Panc1 (cell line): Measurements from ENCODE around the gene MEF2A. TPM values are rescaled to one million over a fixed set of nuclear protein-coding genes. Genes with fewer than 3 reads are reported as not detected.

Experiments used
- ATAC-seq: fragments of 200-7000 bp; cut with Tn5 transposase; 2 replicates; pipeline ENCODE4 v1.9.1; 2020; ENCODE audit warnings: mild to moderate bottlenecking, moderate library complexity
- BruUV-seq: library from RNA; stranded (reverse); fragments of 400-500 nt; replicated peaks from 2 replicates; lab custom pipeline; 2021; lab: Mats Ljungman, UMichigan
- CTCF ChIA-PET: fragments of 300-600 bp; sonication (Branson Sonifier 250); formaldehyde crosslinking; loops from one replicate; lab custom pipeline; 2022; ENCODE audit warnings: antibody characterized with exemption; lab: Charles Lee
- POLR2A ChIA-PET: fragments of 300-600 bp; sonication (Branson Sonifier 250); formaldehyde crosslinking; loops from one replicate; lab custom pipeline; 2022; ENCODE audit warnings: antibody characterized with exemption; lab: Charles Lee
- DNase-seq: peaks from one replicate; pipeline ENCODE4 v3.0.0-alpha.2; 2010; ENCODE audit warnings: low read depth, low spot score
- H3K27ac ChIP-seq: 2 replicates; pipeline ENCODE4 v1.5.1; 2011; ENCODE audit warnings: mild to moderate bottlenecking, low read length, inconsistent platforms
- H3K27me3 ChIP-seq: fragments of 200-500 bp; sonication (Bioruptor generic); 2 replicates; pipeline ENCODE4 v1.6.0; 2014; ENCODE audit warnings: low read length, inconsistent platforms; ENCODE audit not compliant: control insufficient read depth, insufficient read depth
- H3K36me3 ChIP-seq: fragments of 200-500 bp; sonication (Bioruptor generic); 2 replicates; pipeline ENCODE4 v1.5.1; 2014; ENCODE audit warnings: inconsistent platforms, mild to moderate bottlenecking, low read length, moderate library complexity; ENCODE audit not compliant: control insufficient read depth, insufficient read depth
- H3K4me1 ChIP-seq: 2 replicates; pipeline ENCODE4 v1.5.1; 2011; ENCODE audit warnings: inconsistent platforms, mild to moderate bottlenecking, low read length, moderate library complexity; ENCODE audit not compliant: control insufficient read depth, insufficient read depth
- H3K4me3 ChIP-seq, 2 experiments: 2 replicates each; pipeline ENCODE4 v1.5.1; 2011 to 2012; ENCODE audit warnings: low read depth in 2 of 2, low read length in 2 of 2, mild to moderate bottlenecking in 2 of 2, inconsistent platforms in 1 of 2, moderate library complexity in 1 of 2
- H3K9me3 ChIP-seq: fragments of 200-500 bp; sonication (Bioruptor generic); 2 replicates; pipeline ENCODE4 v1.5.1; 2014; ENCODE audit warnings: low read depth, mild to moderate bottlenecking, inconsistent platforms, low read length, moderate library complexity; ENCODE audit not compliant: control insufficient read depth, insufficient read depth
- CTCF ChIP-seq: fragments of 450-650 bp; IDR thresholded peaks from 2 replicates; pipeline ENCODE4 v1.5.1; 2017; ENCODE audit warnings: mild to moderate bottlenecking
- POLR2AphosphoS5 ChIP-seq: IDR thresholded peaks from 2 replicates; pipeline ENCODE4 v1.6.1; 2012; ENCODE audit warnings: mild to moderate bottlenecking, low read depth, low read length, moderate library complexity
- SIN3A ChIP-seq: IDR thresholded peaks from 2 replicates; pipeline ENCODE4 v1.6.1; 2012; ENCODE audit warnings: low read depth, mild to moderate bottlenecking, low read length, moderate library complexity, borderline replicate concordance; ENCODE audit not compliant: insufficient read depth
- TCF7L2 ChIP-seq: IDR thresholded peaks from 2 replicates; pipeline ENCODE4 v1.6.1; 2011; ENCODE audit warnings: mild to moderate bottlenecking, low read depth, low read length, inconsistent platforms
- in situ Hi-C: cut with HindIII; loops from 2 replicates; pipeline ENCODE4 v1.10.0; 2016; ENCODE audit warnings: low sequenced_read_pairs, low pct_unique_long_range_greater_than_20kb
- intact Hi-C: fragments of 100-400 bp; cut with micrococcal nuclease; formaldehyde crosslinking; loops from one replicate; pipeline ENCODE4 v1.10.0; 2022; ENCODE audit not compliant: unreplicated experiment
- total RNA-seq: library from RNA; stranded (reverse); gene quantifications from one replicate; pipeline ENCODE4 v1.2.1, GENCODE V29; 2021; ENCODE audit not compliant: unreplicated experiment
- TF ChIP-seq, protein P1 (sequence below), 2 experiments: IDR thresholded peaks; 2 replicates each; pipeline ENCODE4 v1.6.1; 2011 to 2012; ENCODE audit warnings: low read depth in 2 of 2, control low read depth in 1 of 2, low read length in 1 of 2, mild to moderate bottlenecking in 1 of 2, moderate library complexity in 1 of 2; ENCODE audit not compliant: insufficient read depth in 1 of 2

The MEF2A gene
- total RNA-seq, 1 experiment from 2014 or later: 31.1 TPM

DNA sequence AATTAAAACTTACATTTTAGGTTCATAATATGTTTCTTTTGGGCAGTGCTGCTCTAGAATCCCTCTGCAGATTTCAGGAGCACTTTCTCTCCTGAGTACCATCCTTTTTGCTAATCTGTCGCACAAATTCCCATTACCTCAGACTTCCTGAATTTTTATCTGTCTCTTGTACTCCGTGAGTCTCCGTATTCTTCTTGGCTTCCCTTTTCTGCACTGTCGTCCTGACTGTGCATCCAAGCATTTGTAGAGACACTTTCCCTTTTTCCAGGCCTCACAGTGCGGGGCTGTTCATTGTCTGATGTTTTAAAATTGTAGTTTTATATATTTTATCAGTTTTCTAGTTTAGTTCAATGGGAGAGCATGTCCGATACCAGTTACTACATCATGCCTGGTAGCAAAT, 27.3 kb downstream of the MEF2A start:
- BruUV-seq: no TSS peak
- Histone ChIP-seq H3K27ac (no peak overlapping the region), H3K9me3 (peaks cover 46% of the 10 kb centered on the region; the same call in 1 of the 2 replicates), H3K36me3 (no peaks in the 10 kb centered on the region), H3K27me3 (no peaks in the 10 kb centered on the region), H3K4me1 (no peaks in the 10 kb centered on the region), H3K4me3 (no peak overlapping the region)
- ChIA-PET POLR2A (no interaction called here), CTCF (no interaction called here)
- TF ChIP-seq CTCF (no peak), POLR2AphosphoS5 (no peak), SIN3A (no peak), TCF7L2 (no peak)
- TF ChIP-seq, protein P1, sequence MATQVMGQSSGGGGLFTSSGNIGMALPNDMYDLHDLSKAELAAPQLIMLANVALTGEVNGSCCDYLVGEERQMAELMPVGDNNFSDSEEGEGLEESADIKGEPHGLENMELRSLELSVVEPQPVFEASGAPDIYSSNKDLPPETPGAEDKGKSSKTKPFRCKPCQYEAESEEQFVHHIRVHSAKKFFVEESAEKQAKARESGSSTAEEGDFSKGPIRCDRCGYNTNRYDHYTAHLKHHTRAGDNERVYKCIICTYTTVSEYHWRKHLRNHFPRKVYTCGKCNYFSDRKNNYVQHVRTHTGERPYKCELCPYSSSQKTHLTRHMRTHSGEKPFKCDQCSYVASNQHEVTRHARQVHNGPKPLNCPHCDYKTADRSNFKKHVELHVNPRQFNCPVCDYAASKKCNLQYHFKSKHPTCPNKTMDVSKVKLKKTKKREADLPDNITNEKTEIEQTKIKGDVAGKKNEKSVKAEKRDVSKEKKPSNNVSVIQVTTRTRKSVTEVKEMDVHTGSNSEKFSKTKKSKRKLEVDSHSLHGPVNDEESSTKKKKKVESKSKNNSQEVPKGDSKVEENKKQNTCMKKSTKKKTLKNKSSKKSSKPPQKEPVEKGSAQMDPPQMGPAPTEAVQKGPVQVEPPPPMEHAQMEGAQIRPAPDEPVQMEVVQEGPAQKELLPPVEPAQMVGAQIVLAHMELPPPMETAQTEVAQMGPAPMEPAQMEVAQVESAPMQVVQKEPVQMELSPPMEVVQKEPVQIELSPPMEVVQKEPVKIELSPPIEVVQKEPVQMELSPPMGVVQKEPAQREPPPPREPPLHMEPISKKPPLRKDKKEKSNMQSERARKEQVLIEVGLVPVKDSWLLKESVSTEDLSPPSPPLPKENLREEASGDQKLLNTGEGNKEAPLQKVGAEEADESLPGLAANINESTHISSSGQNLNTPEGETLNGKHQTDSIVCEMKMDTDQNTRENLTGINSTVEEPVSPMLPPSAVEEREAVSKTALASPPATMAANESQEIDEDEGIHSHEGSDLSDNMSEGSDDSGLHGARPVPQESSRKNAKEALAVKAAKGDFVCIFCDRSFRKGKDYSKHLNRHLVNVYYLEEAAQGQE (IDR thresholded peaks at IDR 0.05; ENCODE audit: insufficient read depth in 1 of 2, low read depth in 2 of 2, low read length in 1 of 2): no peak
- DNase-seq (no peak), ATAC-seq (no peak)
- in situ Hi-C loops (no loop called here), intact Hi-C loops (no loop called here)

- Histone ChIP-seq H3K4me3 (no peak overlapping the region), H3K27me3 (no peaks in the 10 kb centered on the region), H3K36me3 (no peaks in the 10 kb centered on the region), H3K27ac (no peak overlapping the region), H3K4me1 (no peaks in the 10 kb centered on the region), H3K9me3 (peaks cover 58% of the 10 kb centered on the region; the same call in 1 of the 2 replicates)
- intact Hi-C loops: no loop called here
- no peak for DNase-seq
- ATAC-seq: no peak
- POLR2A ChIA-PET: interaction anchor here (0.7 kb wide), 1 partner anchor 139 kb away, joined by 3 read pairs; no protein-coding TSS in a partner anchor
- TF ChIP-seq POLR2AphosphoS5 (no peak), TCF7L2 (no peak), SIN3A (no peak), CTCF (no peak)
- TF ChIP-seq, protein P1 (IDR thresholded peaks at IDR 0.05; ENCODE audit: insufficient read depth in 1 of 2, low read depth in 2 of 2, low read length in 1 of 2): no peak
- in situ Hi-C loops: no loop called here
- CTCF ChIA-PET: no interaction called here
- no TSS peak for BruUV-seq
Observed at GRCh38 chr15:99594916-99595315, 29.1 kb downstream of the MEF2A start.
